Subcutaneous adipose tissue (tissue), 4 donors: ENCODE measurements around the gene TPST2. TPM values are rescaled to one million over a fixed set of nuclear protein-coding genes. Genes with fewer than 3 reads are reported as not detected.

ENCODE experiments used
- total RNA-seq, 4 donors: library from RNA; depleted of rRNA; stranded (reverse); fragments of >200 nt; gene quantifications; one replicate each; pipeline ENCODE4 v1.1.0, GENCODE V29; 2016
- TF ChIP-seq, protein P1 (sequence below): fragments of 450-650 bp; IDR thresholded peaks from one replicate; pipeline ENCODE4 v1.5.1; 2016; ENCODE audit warnings: low read depth, mild to moderate bottlenecking, control low read depth, antibody characterized with exemption, moderate library complexity

The TPST2 gene
- total RNA-seq, 4 donors from 2014 or later, result 39.1 to 74.6 (median 48.3) TPM

DNA sequence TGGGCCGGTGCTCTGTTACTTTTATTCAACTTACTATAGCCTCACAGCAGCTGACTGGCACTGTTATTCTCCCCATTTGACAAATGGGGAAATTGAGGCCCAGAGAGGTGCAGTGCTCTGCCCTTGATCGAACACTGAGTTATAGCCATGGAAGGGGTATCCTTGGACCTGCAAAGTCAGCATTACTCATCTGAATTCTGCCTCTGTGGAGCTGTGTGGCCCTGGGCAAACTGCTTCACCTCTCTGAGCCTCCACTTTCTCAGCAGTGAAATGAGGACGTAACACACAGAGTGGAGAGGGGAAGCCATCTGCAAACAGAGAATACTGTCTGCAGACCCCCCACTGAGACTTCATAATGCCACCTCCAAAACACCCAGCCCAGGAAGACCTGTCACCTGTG is 25.3 kb downstream of the TPST2 start:
- TF ChIP-seq, protein P1, sequence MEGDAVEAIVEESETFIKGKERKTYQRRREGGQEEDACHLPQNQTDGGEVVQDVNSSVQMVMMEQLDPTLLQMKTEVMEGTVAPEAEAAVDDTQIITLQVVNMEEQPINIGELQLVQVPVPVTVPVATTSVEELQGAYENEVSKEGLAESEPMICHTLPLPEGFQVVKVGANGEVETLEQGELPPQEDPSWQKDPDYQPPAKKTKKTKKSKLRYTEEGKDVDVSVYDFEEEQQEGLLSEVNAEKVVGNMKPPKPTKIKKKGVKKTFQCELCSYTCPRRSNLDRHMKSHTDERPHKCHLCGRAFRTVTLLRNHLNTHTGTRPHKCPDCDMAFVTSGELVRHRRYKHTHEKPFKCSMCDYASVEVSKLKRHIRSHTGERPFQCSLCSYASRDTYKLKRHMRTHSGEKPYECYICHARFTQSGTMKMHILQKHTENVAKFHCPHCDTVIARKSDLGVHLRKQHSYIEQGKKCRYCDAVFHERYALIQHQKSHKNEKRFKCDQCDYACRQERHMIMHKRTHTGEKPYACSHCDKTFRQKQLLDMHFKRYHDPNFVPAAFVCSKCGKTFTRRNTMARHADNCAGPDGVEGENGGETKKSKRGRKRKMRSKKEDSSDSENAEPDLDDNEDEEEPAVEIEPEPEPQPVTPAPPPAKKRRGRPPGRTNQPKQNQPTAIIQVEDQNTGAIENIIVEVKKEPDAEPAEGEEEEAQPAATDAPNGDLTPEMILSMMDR, result no peak

DNA sequence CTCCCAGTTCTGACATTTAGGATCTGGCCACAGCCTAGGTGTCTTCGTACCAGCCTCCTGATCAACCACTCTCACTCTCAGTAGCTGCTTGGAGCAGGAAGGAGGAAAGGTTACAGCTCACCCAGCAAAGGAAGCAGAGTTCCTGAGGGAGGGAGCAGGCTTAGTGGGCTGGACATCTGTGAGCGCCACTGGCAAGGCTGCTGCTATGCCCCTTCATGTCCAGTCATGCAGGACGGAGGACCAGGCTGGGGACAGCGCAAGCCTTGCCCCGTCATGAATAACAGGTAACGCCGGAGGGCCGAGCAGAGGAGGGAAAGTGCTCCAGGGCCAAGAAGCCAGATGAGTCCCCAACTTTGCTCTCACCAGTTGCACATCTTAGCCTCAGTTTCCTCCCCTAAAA is 25.8 kb downstream of the TPST2 start:
- TF ChIP-seq, protein P1, result no peak

DNA sequence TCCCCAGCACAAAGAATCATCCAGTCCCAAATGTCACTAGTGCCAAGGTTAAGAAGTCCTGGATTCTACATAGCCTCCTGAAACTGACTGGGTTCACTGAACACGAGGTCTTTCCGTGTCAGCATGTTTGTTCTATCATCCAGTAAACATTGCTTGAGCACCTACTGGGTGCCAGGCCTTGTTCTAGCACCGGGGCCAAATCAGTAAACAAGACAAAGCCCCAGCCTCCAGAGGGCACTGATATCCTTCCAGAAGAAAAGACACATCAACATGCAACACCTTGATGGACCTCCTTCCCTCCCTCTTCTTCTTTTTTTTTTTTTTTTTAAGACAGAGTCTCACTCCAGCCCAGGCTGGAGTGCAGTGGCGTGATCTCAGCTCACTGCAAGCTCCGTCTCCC is 26.9 kb downstream of the TPST2 start:
- TF ChIP-seq, protein P1, result no peak

DNA sequence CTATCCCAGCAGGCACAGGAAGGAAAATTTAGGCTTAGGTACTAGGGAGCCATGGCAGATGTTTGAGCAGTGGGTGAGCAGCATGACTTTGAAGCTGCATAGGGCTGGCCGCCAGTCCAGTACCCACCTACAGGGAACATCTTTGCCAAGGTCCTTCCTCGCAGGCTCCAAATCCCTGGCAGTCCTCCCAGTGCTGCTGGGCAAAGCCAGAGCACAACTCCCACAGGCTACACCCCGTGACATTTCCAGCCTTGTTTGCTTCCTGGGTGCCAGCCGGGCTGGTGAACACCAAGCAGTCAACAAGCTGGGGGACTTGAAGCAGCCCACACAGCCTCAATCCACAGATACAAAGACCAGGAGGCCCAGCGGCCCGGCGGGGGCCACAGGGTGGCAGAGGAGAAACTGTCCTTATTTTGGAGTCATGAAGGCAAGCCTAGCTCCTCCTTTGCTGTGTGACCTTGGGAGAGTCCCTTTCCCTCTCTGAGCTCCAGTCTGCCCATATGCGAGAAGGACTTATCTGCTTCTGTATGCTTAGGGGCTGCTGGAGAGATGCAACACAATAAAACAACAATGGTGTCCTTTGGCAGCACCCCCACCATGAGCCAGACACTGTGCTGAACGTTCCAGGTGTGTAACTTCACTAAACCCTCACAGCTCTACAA is 28.0 kb downstream of the TPST2 start:
- TF ChIP-seq, protein P1, result no peak

DNA sequence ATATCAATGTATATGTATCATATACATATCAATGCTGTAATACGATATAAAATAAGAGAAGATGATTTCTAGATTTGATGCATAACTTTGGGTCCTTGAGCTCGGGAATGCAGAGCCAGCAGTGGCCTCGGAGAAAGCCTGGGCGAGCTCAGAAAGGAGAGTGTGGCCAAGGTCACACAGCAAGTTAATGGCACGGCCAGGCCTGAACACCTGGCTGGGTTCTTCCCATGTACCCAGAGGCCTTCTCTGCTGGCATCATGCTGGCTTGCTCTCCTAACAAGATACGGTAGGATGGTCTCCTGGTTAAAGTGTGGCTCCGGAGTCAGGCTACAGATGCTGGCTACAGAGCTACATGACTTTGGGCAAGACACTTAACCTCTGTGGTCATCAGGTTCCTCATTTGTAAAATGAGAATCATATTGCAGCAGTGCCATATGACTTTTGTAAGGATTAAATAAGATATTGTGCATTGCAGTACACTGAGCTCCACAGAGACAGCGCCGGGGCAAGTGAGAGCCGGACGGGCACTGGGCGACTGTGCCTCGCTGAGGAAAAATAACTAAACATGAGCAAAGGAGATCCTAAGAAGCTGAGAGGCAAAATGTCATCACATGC is 29.9 kb downstream of the TPST2 start:
- TF ChIP-seq, protein P1, result no peak

DNA sequence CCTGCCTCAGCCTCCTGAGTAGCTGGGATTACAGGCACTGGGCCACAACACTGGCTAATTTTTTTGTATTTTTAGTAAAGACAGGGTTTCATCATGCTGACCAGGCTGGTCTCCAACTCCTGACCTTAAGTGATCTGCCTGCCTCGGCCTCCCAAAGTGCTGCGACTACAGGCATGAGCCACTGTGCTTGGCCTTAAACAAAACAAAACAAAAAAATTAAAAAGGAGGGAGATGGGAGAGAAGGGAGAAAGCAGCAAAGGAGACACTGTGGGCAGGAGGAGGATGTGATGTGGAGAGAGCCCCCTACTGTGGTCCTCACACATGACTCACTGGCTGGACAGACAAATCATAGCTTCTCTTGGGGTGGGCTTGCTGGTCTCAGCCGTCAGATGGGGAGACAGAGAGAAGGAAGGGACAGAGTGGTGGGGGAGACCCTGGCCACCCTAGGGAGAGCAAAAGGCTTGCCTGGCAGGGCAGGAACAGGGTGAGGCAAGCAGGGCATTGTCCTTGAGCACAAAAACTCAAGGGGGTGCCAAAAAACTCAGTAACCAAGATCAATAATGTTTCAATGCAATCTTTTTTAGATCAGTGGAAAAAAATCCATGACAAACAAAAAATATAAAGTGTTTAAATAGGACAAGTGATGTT is 31.6 kb downstream of the TPST2 start:
- TF ChIP-seq, protein P1, result no peak

DNA sequence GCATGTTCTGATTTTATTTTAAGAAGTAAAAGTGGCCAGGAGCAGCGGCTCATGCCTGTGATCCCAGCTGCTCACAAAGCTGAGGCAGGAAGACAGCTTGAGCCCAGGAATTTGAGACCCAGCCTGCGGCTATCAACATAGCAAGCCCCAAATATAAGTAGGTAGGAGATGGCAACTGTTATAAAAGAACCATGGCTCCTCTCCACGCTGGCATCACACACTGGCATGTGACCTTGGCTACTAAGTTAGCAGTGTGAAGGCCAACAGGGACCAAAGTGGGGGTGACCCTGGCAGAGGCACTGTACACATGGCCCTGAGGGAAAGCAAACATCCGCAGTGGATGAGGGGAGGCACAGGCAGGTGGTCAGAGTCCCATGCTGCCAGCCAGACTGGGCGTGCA is 33.0 kb downstream of the TPST2 start:
- TF ChIP-seq, protein P1, result no peak
